Measurements from ENCODE around the gene LAMA3. TPM values are rescaled to one million over a fixed set of nuclear protein-coding genes. Genes with fewer than 3 reads are reported as not detected.

LAMA3 gene
- total RNA-seq, 1 experiment from 2014 or later, result 5.6 TPM

DNA sequence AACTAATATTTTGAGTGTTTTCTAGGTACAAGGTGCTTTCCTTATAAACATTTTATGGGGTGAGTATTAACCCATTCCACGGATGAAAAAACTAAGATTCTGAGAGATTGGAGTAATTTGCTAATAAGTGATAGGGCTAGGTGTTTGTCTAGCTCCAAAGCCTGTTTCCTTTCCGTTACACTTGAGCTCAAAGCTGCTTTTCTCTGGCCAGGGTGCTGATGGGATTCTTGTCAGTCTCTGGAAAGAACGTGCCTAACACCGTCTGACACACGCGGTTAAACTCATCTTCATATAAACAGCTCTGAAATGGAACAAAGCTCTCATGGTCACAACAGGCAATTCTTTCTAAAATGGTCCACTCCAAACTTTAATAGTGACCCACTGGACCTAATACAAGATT lies 24.6 kb upstream of the LAMA3 start:
- Histone ChIP-seq H4K20me1 (ENCODE audit: insufficient read depth) (no peaks in the 10 kb centered on the region), H3K4me3 (replicated peaks in 1 of 2; ENCODE audit: low read depth in 1 of 2, low read length in 2 of 2) (no peak overlapping the region), H3K9me2 (ENCODE audit: insufficient read depth) (no peaks in the 10 kb centered on the region), H3K9ac (ENCODE audit: low read length) (no peak overlapping the region), H3K4me2 (ENCODE audit: low read length) (no peak overlapping the region), H3K9me3 (ENCODE audit: control insufficient read depth in 1 of 2, insufficient read depth in 1 of 2, low read depth in 1 of 2, low read length in 2 of 2) (no peaks in the 10 kb centered on the region), H3K27ac (ENCODE audit: low read depth, low read length) (no peak overlapping the region), H3K36me3 (ENCODE audit: control insufficient read depth in 1 of 2, insufficient read depth in 2 of 2, low read length in 2 of 2) (no peaks in the 10 kb centered on the region), H3K4me1 (ENCODE audit: control insufficient read depth in 1 of 2, insufficient read depth in 2 of 2, low read length in 2 of 2) (peaks cover 3 to 16% of the 10 kb centered on the region in 2 experiments; a peak in 2 of 4 replicates), H3K27me3 (ENCODE audit: insufficient read depth, low read length) (no peaks in the 10 kb centered on the region), H2AFZ (ENCODE audit: low read depth, low read length, poor library complexity, severe bottlenecking) (no peak overlapping the region), H3K79me2 (ENCODE audit: insufficient read depth, low read length) (no peaks in the 10 kb centered on the region)
- DNase-seq (ENCODE audit: low read depth, low spot score) (no peak), ATAC-seq (no peak)
- BruUV-seq (replicated peaks), result no TSS peak
- CTCF ChIA-PET, result interaction anchor here (3.4 kb wide), 1 partner anchor 39 kb away, joined by 16 read pairs; no protein-coding TSS in a partner anchor
- TF ChIP-seq, protein P1, sequence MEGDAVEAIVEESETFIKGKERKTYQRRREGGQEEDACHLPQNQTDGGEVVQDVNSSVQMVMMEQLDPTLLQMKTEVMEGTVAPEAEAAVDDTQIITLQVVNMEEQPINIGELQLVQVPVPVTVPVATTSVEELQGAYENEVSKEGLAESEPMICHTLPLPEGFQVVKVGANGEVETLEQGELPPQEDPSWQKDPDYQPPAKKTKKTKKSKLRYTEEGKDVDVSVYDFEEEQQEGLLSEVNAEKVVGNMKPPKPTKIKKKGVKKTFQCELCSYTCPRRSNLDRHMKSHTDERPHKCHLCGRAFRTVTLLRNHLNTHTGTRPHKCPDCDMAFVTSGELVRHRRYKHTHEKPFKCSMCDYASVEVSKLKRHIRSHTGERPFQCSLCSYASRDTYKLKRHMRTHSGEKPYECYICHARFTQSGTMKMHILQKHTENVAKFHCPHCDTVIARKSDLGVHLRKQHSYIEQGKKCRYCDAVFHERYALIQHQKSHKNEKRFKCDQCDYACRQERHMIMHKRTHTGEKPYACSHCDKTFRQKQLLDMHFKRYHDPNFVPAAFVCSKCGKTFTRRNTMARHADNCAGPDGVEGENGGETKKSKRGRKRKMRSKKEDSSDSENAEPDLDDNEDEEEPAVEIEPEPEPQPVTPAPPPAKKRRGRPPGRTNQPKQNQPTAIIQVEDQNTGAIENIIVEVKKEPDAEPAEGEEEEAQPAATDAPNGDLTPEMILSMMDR (IDR thresholded peaks at IDR 0.05 in 2 of 3, conservative IDR thresholded peaks at IDR 0.05 in 1 of 3; ENCODE audit: borderline replicate concordance in 1 of 3, insufficient read depth in 1 of 3, low read depth in 2 of 3, low read length in 2 of 3), result no peak
- TF ChIP-seq POLR2AphosphoS5 (IDR thresholded peaks at IDR 0.05; ENCODE audit: low read depth, low read length), result no peak
- no peak for TF ChIP-seq SP1 (IDR thresholded peaks at IDR 0.05; ENCODE audit: low read depth)
- no peak for TF ChIP-seq YY1 (IDR thresholded peaks at IDR 0.05; ENCODE audit: extremely low read depth, insufficient replicate concordance, low read depth, low read length)
- TF ChIP-seq, protein P2, sequence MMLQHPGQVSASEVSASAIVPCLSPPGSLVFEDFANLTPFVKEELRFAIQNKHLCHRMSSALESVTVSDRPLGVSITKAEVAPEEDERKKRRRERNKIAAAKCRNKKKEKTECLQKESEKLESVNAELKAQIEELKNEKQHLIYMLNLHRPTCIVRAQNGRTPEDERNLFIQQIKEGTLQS (IDR thresholded peaks at IDR 0.05), result no peak
- TF ChIP-seq CBX3 (IDR thresholded peaks at IDR 0.05; ENCODE audit: low read depth), result no peak
- TF ChIP-seq EGR1 (IDR thresholded peaks at IDR 0.05; ENCODE audit: low read depth), result no peak
- TF ChIP-seq TCF7L2 (IDR thresholded peaks at IDR 0.05; ENCODE audit: borderline replicate concordance, extremely low read depth, insufficient read depth, insufficient read length), result no peak
- TF ChIP-seq, protein P3, sequence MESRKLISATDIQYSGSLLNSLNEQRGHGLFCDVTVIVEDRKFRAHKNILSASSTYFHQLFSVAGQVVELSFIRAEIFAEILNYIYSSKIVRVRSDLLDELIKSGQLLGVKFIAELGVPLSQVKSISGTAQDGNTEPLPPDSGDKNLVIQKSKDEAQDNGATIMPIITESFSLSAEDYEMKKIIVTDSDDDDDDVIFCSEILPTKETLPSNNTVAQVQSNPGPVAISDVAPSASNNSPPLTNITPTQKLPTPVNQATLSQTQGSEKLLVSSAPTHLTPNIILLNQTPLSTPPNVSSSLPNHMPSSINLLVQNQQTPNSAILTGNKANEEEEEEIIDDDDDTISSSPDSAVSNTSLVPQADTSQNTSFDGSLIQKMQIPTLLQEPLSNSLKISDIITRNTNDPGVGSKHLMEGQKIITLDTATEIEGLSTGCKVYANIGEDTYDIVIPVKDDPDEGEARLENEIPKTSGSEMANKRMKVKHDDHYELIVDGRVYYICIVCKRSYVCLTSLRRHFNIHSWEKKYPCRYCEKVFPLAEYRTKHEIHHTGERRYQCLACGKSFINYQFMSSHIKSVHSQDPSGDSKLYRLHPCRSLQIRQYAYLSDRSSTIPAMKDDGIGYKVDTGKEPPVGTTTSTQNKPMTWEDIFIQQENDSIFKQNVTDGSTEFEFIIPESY (IDR thresholded peaks at IDR 0.05; ENCODE audit: extremely low read depth, insufficient replicate concordance, low read length), result no peak
- no peak for TF ChIP-seq JUND (IDR thresholded peaks at IDR 0.05)
- no peak for TF ChIP-seq ZNF274 (IDR thresholded peaks at IDR 0.05; ENCODE audit: low read depth, low read length)
- no peak for TF ChIP-seq EZH2phosphoT487 (IDR thresholded peaks at IDR 0.05; ENCODE audit: borderline replicate concordance)
- no peak for TF ChIP-seq SRF (IDR thresholded peaks at IDR 0.05; ENCODE audit: low read depth)
- TF ChIP-seq FOSL1 (IDR thresholded peaks at IDR 0.05; ENCODE audit: low read depth), result no peak
- no peak for TF ChIP-seq ELF1 (IDR thresholded peaks at IDR 0.05; ENCODE audit: borderline replicate concordance, low read depth)
- no peak for TF ChIP-seq ZFX (IDR thresholded peaks at IDR 0.05)
- no peak for TF ChIP-seq POLR2A (IDR thresholded peaks at IDR 0.05; ENCODE audit: borderline replicate concordance, extremely low read depth, insufficient read depth, insufficient read length)
- TF ChIP-seq CEBPB (IDR thresholded peaks at IDR 0.05; ENCODE audit: low read depth), result no peak
- TF ChIP-seq, protein P4, sequence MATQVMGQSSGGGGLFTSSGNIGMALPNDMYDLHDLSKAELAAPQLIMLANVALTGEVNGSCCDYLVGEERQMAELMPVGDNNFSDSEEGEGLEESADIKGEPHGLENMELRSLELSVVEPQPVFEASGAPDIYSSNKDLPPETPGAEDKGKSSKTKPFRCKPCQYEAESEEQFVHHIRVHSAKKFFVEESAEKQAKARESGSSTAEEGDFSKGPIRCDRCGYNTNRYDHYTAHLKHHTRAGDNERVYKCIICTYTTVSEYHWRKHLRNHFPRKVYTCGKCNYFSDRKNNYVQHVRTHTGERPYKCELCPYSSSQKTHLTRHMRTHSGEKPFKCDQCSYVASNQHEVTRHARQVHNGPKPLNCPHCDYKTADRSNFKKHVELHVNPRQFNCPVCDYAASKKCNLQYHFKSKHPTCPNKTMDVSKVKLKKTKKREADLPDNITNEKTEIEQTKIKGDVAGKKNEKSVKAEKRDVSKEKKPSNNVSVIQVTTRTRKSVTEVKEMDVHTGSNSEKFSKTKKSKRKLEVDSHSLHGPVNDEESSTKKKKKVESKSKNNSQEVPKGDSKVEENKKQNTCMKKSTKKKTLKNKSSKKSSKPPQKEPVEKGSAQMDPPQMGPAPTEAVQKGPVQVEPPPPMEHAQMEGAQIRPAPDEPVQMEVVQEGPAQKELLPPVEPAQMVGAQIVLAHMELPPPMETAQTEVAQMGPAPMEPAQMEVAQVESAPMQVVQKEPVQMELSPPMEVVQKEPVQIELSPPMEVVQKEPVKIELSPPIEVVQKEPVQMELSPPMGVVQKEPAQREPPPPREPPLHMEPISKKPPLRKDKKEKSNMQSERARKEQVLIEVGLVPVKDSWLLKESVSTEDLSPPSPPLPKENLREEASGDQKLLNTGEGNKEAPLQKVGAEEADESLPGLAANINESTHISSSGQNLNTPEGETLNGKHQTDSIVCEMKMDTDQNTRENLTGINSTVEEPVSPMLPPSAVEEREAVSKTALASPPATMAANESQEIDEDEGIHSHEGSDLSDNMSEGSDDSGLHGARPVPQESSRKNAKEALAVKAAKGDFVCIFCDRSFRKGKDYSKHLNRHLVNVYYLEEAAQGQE (IDR thresholded peaks at IDR 0.05; ENCODE audit: low read depth), result no peak
- TF ChIP-seq RAD21 (IDR thresholded peaks at IDR 0.05; ENCODE audit: low read depth), result no peak
- RAD21 ChIA-PET (ENCODE audit: low non-redundant PET in 1 of 2, low total read pairs in 2 of 2, uncharacterized antibody in 2 of 2, unreplicated experiment in 2 of 2), result no interaction called here
- POLR2A ChIA-PET, result no interaction called here
- intact Hi-C loops (cut with micrococcal nuclease), result no loop called here

All from HCT116 (cell line).